Measurements from ENCODE around the gene TANC1. TPM values are rescaled to one million over a fixed set of nuclear protein-coding genes. Genes with fewer than 3 reads are reported as not detected.
"Not testable (repeated sequence)": the region's sequence is repeated elsewhere in the genome, so short reads cannot be mapped to it uniquely, and the experiment has no call there.

Gene TANC1
- total RNA-seq, 1 donor from 2014 or later: 43.7 TPM

DNA sequence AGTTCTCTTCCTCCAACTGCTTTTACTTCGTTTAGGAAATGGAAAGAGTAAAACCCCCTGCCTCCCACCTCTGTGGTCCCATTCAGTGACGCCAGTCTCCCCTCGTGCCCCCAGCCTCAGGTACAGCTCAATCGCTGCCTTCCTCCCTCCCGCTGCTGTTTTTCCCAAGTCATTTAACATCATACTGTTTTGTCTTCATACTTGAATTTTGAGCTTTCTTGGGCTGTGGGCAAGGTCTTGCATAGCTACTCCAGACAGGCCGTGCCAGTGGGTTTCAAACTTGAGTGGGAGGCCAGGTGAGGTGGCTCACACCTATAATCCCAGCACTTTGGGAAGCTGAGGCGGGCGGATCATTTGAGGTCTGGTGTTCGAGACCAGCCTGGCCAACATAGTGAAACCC is 155.3 kb downstream of the TANC1 start:
- DNase-seq: no peak

DNA sequence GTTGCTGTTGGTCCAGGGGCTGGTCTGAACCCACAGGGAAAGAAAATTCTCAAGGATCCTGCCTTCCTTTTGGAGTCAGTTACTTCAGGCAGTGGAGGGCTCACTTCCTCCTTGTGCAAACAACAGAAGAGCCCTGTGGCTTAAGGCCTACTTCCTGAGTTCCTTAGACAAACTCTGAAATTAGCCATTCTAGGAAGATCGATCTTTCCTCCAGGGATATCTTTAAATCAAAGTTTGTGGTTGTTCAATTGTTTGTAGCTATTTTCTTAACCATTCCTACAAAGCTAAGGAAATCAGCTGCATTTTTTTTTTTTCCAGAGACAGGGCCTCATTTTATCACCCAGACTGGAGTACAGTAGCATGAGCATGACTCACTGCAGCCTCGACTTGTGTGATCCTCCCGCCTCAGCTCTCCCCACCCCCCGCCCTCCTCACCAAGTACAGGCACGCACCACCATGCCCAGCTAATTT is 156.0 kb downstream of the TANC1 start:
- DNase-seq: no peak

DNA sequence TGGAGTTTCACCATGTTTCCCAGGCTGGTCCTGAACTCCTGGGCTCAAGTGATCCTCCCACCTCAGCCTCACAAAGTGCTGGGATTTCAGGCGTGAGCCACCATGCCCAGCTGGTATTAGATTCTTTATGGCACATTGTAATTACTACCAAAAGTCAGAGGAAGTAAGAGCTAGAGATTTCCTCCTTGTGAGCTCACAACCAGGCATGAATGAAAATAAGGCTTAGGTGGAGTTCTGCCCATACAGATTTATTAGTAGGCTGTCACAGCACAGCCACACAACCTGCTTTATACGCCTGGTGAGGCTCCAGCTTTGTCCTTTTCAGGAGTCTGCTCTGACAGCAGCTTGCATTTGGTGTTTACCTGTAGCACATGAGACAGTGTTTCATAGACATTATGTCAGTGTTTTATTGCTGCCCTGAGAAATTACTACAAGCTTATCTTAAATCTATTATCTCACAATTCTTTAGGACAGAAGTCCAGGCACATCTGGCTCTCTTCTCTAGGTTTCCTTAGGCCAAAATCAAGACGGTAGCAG is 156.6 kb downstream of the TANC1 start:
- no peak for DNase-seq

DNA sequence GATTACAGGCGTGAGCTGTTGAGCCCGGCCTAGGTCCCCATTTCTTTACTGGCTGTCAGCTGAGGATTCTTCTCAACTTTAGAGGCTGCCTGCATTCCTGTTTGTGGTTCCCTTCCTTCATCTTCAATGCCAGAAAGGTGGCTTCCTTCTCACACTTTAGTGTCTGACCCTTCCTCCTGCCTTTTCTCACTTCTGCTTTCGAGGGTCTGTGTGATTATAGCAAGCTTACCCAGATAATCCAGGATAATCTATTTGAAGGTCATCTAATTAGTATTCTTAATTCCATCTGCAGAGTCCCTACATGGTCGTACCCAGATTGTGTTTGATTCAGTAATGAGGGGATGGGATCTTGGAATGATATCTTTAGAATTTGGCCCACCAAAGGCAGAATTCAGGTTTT is 157.4 kb downstream of the TANC1 start:
- no peak for DNase-seq

DNA sequence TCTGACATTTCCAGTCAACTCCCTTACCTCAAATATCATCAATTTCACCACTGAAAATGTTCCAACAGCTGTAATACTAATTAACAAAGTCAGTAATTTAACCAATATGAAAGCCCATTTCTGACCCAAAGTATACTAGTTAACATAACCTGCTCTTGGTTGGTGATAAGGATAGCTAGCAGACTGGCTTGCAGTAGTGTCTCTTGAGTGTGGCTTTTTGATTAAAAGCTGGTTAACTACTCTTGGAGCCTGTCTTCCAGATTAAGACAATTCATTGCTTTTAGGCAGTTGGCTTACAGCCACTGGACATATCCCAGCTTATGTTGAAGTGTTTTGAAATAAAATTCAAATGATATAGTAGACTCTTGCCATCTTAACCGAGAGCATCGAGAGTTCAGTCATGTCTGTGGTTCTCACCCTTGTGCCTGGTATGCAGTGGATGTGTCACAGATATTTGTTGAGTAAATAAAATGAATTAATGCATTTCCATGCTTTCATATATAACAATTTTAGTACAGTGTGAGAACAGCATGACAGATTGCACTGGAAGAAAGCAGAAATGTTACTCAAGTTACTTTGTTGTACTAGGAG is 158.1 kb downstream of the TANC1 start:
- no peak for DNase-seq

DNA sequence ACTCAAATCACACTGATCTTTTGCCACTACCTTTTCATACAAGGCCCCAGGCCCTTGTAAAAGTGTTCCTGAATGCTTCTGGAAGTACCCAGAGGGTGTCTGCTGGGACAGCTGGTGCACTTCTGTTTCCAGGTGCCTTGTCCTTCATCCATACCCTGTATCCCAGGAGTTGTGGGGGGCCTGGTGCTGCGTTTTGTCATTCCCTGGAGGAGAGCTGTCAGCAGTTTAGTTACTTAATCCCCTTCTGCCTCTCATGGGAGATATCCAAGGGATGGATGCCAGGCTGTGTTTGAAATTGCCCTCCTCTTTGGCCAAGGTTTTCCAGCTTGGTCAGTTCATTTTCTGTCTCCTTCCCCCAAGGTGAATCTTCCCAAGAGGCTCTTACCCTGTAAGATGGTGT is 159.8 kb downstream of the TANC1 start:
- DNase-seq: no peak

DNA sequence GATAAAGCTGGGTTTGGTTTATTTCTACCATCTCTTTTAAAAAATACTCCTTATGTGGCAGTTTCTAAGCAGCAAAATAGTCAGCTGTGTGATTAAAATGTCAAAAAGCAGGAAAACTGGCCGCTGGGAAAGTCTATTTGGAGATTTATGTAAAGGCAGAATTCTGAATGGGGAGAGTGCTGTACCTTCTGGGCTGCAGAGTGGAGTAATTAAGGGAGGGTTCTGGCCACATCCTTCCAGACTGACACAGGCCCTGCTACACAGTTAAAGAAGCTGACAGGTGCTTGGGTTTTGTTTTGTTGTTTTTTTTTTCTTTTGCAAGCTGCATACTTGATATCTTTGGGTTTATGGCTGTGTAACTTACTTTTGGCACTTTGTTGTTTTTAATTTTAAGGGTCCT is 160.8 kb downstream of the TANC1 start:
- no peak for DNase-seq

DNA sequence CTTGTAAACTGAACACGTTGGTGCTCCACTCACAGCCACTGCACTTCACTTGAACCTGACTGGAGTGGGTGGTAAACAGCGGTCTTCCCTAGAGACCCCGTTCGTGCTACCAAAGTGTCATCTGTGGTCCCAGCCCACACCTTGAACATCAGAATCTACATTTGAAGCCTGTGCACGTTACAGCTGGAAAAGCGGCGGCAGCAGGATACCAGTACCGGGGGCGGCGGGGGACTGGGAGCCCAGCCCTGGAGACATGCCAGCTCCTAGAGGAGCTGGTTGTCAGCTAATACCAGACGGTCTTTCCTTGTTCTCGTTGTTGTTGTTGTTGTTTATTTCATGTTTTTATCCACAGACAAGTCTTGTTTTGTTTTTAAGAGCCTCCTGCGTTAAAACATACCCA is 161.4 kb downstream of the TANC1 start:
- no peak for DNase-seq

DNA sequence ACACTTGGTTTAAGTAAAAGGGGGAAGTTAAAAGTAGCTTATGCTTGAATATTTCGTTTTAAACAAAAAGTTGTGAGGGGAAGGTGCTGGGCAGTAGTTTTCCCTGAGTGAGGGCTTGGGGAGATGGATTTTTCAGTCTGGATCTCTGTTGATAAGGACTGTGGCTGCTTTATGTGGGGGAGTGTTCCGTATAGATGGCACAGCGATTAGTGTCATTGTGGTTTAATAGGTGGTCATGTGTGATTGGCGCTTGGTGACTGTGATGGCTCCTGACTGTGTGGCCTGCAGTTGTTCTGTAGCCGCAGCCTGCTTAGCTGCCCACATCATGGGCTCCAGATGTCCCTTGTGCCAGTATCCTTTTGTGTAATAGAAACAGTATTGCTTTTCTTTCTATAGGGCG is 161.9 kb downstream of the TANC1 start:
- no peak for DNase-seq

DNA sequence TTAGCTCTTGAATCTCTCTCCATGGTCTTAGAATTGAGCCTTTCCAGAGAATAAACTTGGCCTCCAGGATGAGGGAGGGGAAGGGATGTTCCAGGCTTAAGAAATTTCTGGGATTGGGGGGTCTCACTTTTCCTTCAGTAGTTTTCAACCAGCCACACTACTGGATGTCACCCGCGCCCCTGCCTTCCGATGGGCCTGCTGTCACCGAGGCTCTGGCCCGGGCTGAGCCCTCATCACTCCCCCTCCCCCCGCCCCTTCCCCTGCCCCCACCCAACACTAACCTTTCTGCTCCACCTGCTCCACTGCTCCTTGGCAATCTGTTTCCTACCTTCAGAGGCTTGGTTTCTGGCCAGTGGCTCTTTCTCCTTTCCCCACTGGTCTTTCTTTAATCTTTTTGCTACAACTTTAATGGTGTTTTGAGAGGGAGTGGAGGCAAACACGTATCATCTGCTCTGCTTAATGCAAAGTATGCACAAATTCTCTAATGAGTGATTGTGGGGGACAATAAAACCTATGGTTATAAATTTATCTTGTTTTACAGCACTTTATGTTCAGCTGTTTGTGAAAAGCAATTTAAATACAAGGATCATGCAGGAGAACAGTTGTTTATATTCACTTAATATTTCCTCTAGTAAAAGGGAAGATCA is 162.9 kb downstream of the TANC1 start:
- DNase-seq: no peak

DNA sequence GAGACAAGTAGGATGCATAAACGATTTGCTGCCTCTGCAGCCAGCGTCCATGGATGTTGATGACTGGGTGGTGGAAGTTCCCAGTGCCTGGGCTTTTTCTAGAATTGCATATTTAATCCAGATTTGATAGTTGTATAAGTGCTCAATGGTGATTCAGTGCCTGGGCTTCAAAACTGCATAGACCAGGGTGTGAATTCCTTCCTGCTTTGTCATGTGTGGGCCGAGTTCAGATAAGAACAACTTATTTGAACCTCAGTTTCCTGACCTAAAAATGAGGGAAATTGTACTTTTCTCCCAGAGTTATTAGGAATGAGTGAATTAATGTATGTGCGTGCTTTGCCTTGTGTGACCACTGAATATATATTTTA is 163.5 kb downstream of the TANC1 start:
- DNase-seq: no peak

DNA sequence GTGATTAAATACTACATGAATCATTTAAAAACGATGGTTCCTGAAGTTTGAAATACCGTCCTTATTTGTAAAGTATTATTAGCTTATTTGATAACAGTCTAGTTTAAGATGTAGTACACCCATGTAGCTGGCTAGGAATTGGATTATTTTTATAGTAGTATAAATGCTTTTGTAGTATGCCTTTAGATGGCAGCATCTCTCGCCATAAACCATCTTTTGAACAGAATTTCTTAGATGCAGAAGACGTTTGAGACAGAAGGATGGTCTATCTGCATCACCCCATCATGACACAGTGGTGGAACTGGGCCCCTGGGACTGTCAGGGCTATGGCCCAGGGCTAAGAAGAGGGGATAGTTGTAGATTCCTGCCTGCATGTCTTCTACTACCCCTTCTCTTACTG is 165.4 kb downstream of the TANC1 start:
- DNase-seq: peak; percentile 18

DNA sequence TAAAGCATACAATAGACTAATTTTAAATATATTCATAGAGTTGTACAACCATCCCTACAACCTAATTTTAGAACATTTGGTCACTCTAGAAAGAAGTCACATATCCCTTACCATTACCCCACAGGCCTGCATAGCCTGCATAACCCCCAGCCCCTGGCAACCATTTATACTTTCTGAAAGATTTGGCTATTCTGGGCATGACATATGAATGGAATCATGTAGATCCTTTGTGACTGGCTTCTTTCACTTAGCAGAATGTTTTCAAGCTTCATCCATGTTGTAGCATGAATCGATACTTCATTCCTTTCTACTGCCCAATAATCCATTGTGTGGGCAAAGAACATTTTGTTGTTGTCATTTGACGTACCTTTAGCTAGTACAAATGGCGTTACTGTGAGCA is 166.5 kb downstream of the TANC1 start:
- no peak for DNase-seq

DNA sequence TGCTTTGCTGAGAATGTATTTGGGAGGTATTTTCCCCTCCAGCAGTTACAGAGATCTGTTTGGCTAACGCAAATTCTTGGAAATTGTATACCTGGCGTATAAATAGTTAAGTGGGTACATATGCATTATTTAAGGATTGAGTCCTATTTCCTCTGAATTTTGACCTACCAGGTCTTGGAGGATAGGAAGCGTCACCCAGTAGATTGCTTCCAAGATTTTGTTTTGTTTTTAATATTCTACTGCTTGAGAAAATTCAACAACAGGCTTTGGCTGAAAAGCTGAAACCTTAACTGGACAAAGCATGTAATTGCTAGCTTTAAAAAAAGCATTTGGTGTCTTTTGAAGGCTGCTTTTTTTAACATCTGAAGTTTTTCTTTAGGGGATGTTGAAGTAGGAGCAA is 168.0 kb downstream of the TANC1 start:
- DNase-seq: no peak

DNA sequence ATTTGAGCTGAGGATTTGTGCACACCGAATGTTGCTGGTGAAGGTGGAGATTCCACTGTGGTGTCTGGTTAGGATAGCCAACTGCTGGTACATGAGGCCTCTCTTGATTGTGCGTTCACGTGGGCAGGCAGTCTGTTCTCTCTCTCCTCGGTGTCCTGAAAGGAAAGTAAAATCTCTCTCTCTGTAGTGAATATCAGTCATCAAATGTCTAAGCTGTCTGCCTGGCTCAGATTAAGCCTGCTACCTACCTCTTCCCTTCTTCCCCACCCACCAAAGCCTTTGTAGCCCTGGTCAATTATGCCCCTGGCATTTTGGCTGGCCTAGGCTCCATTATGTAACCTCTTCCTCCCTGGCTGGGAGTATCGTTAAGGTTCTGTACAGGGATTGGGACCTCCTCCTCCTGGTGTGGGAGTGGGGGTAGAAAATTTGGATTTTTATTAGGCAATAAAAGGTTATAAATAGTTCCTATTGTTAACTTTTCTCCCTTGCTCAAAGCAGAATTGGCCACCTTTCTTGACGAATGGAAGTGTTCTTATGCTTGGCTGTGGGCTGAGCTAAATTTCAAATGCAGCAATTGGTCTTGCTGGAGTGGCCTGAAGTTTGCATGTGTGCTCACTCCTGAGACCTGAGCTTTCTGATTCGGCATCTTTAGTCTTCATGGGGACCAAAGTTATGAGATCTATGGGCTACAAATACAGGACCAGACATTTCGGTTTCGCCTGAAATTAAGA is 169.2 kb downstream of the TANC1 start:
- DNase-seq: no peak

DNA sequence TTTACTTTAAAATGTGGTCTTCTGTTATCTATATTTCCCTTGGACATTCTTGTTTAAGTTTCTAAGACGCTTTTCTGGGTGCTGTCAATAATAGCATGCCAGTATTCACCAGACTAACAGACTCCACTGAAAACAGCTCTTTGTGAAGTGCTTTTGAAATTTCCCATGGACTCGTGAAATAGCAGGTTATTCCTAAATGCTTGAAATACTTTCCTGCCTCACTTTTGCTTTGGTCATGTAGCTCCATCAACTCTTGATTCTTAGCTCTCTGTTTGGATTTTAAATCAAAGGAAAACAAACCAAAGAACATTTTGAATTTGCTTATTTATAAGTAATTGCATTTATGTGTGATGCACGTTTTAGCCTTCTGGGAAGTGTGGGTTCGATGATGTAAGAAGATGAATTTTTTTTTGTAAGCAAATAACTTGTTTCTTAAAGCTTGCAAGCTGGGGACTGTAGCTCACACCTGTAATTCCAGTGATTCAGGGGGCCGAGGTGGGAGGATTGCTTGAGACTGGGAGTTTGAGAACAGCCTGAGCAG is 170.3 kb downstream of the TANC1 start:
- no peak for DNase-seq

DNA sequence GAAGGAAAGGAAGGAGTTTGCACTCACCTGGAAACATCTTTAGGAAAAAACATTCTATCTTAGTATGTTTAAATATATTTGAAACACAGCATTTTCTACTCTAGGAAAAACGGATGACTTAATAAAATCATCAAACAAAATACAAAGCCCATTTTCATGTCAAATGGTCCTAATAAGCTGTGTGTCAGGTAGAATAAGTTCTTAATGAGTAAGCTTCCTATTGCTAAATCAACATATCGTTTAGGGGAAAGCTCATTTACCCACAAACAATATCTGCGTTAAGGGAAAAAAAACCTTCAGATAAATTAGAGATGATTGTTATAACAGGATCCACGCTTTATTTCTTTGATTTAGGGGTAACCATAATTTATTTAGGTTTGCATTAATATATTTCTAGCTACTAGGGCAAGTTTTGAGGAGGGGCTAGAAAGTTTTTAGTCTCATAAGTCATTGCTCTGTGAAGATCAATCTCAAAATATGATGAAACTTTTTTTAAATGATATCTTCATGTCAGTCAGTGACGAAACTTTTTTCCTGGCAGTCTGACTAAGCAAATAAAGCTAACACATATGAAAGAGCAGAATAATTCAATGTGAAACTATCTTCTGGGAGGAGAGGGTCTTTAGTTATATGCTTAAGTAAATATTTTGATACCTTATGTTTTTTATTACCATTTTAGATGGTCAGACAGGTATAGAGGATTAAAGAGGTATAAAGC is 170.9 kb downstream of the TANC1 start:
- no peak for DNase-seq

DNA sequence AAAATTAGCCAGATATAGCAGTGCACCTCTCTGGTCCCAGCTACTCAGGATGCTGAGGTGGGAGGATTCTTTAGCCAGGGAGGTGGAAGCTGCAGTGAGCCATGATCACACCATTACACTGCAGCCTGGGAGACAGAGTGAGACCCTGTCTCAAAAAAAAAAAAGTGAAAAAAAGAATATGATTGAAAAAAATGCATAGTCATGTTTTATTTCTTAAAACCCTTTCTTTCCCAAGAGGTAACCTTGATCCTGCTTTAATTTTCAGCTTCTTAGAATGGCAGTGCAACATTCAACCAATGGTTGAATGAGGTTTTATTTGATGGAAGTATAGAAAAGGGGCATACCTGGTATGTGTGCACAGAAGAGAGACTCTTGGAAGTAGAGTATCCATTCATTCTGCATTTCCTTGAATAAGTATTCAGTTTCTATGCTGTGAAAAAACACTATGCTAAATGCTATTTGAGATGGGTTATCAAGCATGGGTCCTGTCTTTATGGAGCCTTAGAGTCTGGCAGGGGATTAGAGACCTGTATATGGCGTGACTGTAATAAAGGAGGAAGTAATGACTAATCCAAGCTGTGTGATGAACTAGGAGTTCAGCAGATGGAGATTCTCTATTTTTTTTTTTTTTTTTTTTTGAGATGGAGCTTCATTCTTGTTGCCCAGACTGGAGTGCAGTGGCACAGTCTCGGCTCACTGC is 171.8 kb downstream of the TANC1 start:
- DNase-seq: no peak

DNA sequence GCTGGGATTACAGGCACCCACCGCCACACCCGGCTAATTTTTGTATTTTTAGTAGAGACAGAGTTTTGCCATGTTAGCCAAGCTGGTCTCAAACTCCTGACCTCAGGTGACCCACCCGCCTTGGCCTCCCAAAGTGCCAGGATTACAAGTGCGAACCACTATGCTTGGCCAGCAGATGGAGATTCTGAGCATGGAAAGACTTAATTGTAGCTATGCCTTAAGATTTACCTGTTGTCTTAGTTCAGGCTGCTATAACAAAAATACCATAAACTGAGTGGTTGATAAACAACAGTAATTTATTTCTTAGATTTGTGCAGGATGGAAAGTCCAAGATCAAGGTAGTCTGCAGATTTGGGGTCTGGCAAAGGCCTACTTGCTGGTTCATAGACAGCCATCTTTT is 172.4 kb downstream of the TANC1 start:
- not testable (repeated sequence) for DNase-seq

DNA sequence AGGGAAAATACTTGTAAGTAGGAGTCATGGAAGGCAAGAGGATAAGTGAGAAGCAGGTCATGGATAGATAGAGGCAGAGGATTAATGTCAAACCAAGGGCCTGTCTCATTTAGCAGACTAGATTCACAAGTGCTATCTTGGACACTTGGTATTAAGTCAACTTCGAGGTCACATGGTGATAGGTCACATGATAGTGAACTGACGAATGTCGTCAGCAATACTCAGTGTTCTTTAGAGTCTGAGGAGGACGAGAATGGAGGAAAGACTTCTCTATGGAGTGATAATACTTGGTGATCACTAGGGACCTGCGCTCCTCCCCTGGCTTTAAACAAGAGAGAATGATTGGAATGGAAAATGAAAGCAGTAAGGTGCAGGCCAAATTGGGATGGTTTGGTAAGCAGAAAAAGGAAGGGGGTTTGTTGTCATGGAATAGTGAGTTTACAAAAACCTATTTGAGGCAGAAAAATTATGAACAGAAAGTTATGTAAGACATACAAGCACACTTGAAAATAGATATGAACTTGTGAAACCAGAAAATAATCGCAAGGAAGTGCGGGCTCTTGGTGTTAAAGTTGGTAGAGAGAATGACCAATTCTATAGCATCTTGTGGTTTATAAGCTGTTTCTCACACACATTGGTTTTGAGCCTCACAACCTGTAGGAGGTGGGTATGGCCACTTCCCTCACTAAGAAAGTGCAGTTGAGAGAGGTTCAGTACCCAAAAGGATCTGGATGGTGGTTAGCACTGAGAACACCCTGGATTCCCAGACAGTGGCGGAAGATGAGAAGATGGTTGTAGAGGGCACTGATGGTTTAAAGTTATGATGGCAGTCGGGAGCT is 176.6 kb downstream of the TANC1 start:
- no peak for DNase-seq

DNA sequence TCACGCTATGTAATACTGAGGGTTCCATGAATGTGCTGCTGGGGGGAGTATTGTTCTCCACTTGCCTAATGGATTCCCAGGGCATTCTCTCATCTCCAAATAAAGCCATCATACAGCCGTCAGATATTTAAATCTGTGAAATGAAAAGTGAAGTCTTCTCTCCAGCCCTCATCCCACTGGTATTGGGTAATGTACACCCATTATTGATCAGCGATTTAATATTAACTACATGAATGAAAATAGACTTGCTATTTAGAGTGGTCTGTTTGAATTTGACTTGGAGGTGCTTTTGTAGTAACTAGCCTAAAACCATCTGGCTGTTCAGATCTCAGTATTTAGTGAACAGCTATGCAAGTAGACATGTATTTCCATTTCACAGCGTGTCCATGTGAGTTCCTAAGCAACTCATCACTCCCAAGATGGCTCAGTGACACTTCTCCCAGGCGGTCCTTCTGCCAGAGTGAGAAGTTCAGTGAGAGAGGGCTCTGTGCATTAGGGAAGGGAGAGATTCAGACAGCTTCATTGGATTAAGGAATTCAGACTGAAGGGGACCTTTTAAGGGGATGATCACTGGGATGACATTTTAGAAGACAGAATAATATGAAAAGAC is 177.4 kb downstream of the TANC1 start:
- no peak for DNase-seq
